Caco-2 (cell line): ENCODE data around the gene PTCD1. TPM values are rescaled to one million over a fixed set of nuclear protein-coding genes. Genes with fewer than 3 reads are reported as not detected.

Experiments
- BruUV-seq: library from RNA; stranded (reverse); fragments of 400-500 nt; replicated peaks from 2 replicates; lab custom pipeline; 2021; lab: Mats Ljungman, UMichigan
- CTCF ChIA-PET: fragments of 300-600 bp; sonication (Branson Sonifier 250); formaldehyde crosslinking; loops from one replicate; lab custom pipeline; 2022; ENCODE audit warnings: antibody characterized with exemption; lab: Charles Lee
- POLR2A ChIA-PET: fragments of 300-600 bp; sonication (Branson Sonifier 250); formaldehyde crosslinking; loops from one replicate; lab custom pipeline; 2022; ENCODE audit warnings: antibody characterized with exemption; lab: Charles Lee
- DNase-seq, 2 experiments: peaks; one replicate each; pipeline versions ENCODE4 v3.0.0 to v3.0.0-alpha.2; 2020 to 2022
- H3K27me3 ChIP-seq: replicated peaks from 2 replicates; pipeline ENCODE4 v1.6.0; 2011; ENCODE audit warnings: low read length; ENCODE audit not compliant: control insufficient read depth, insufficient read depth
- H3K36me3 ChIP-seq: 2 replicates; pipeline ENCODE4 v1.5.1; 2011; ENCODE audit warnings: low read length; ENCODE audit not compliant: control insufficient read depth, insufficient read depth
- H3K4me1 ChIP-seq: fragments of 250-450 bp; sonication (Bioruptor Pico); 2 replicates; pipeline ENCODE4 v1.5.1; 2020; ENCODE audit warnings: mild to moderate bottlenecking
- H3K4me3 ChIP-seq: 2 replicates; pipeline ENCODE4 v1.5.1; 2011; ENCODE audit warnings: low read depth, mild to moderate bottlenecking, control low read depth, low read length
- H3K9me3 ChIP-seq: fragments of 250-450 bp; sonication (Bioruptor Pico); 2 replicates; pipeline ENCODE4 v1.5.1; 2020; ENCODE audit warnings: mild to moderate bottlenecking, moderate library complexity
- H3K27ac Mint-ChIP-seq: one replicate; pipeline ENCODE4 v1.8.0; 2022; ENCODE audit warnings: mixed read lengths; ENCODE audit not compliant: unreplicated experiment
- H3K27me3 Mint-ChIP-seq: one replicate; pipeline ENCODE4 v1.8.0; 2022; ENCODE audit warnings: mixed read lengths; ENCODE audit not compliant: insufficient read depth, unreplicated experiment
- H3K36me3 Mint-ChIP-seq: one replicate; pipeline ENCODE4 v1.8.0; 2022; ENCODE audit warnings: mild to moderate bottlenecking, mixed read lengths; ENCODE audit not compliant: insufficient read depth, unreplicated experiment
- H3K4me1 Mint-ChIP-seq: one replicate; pipeline ENCODE4 v1.8.0; 2022; ENCODE audit warnings: low read depth, mixed read lengths; ENCODE audit not compliant: unreplicated experiment
- H3K4me3 Mint-ChIP-seq: one replicate; pipeline ENCODE4 v1.8.0; 2022; ENCODE audit warnings: mild to moderate bottlenecking, moderate library complexity, mixed read lengths; ENCODE audit not compliant: unreplicated experiment
- H3K9me3 Mint-ChIP-seq: one replicate; pipeline ENCODE4 v1.8.0; 2022; ENCODE audit warnings: mixed read lengths; ENCODE audit not compliant: unreplicated experiment
- intact Hi-C: fragments of 100-400 bp; cut with micrococcal nuclease; formaldehyde crosslinking; loops from one replicate; pipeline ENCODE4 v1.10.0; 2022; ENCODE audit not compliant: unreplicated experiment
- total RNA-seq: library from RNA; stranded (reverse); gene quantifications from 2 replicates; pipeline ENCODE4 v1.2.3, GENCODE V29; 2022
- TF ChIP-seq, protein P1 (sequence below), 2 experiments: fragments of 200-600 bp in 1 of 2; IDR thresholded peaks; 1 replicate in 1 of 2; 2 replicates in 1 of 2; pipeline versions ENCODE4 v1.5.1 to v1.8.0; 2011 to 2022; ENCODE audit warnings: antibody characterized with exemption in 1 of 2, control low read depth in 1 of 2, inconsistent platforms in 1 of 2, low read depth in 1 of 2, low read length in 1 of 2, mild to moderate bottlenecking in 1 of 2, moderate library complexity in 1 of 2; ENCODE audit not compliant: insufficient read depth in 1 of 2, severe bottlenecking in 1 of 2, unreplicated experiment in 1 of 2

The PTCD1 gene
- total RNA-seq, 1 experiment from 2014 or later, result 59.6 TPM

DNA sequence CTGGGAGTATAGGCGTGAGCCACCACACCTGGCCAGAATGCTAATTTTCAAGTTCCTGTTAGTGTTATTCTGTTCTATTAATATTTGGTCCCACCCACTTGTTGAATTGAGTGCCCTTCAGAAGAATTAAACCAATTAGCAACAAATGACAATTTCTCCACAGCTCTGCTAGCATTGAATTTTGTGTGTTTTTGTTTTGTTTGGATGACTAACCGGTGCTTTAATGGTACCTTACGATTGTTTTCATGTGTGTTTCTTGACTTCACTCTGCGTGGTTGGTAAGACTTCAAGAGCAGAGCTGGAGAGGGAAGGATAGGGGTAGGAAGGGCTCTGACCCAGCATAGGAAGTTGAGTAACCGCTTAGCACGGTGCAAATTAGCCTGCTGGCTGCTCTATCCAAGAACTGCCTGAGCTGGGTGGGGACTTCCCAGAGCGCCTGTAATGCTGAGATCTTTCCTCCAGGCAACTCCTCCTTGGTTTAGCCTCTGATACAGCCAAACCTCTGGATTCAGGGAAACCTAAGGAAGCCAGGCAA, 59.5 kb downstream of the PTCD1 start:
- no peaks in the 10 kb centered on the region; the same call in 1 of the 2 replicates for H3K36me3 ChIP-seq
- BruUV-seq, result no TSS peak
- Mint-ChIP-seq H3K9me3 (no peaks in the 10 kb centered on the region), H3K4me1 (no peaks in the 10 kb centered on the region), H3K27ac (peak overlapping the region; percentile 53), H3K27me3 (no peaks in the 10 kb centered on the region), H3K36me3 (peaks cover 67% of the 10 kb centered on the region), H3K4me3 (no peak overlapping the region)
- no peaks in the 10 kb centered on the region for H3K9me3 ChIP-seq
- intact Hi-C loops, result no loop called here
- CTCF ChIA-PET, result no interaction called here
- H3K27me3 ChIP-seq, result no peaks in the 10 kb centered on the region
- no peak for DNase-seq
- peaks cover 3% of the 10 kb centered on the region; the same call in 1 of the 2 replicates for H3K4me1 ChIP-seq
- TF ChIP-seq, protein P1, sequence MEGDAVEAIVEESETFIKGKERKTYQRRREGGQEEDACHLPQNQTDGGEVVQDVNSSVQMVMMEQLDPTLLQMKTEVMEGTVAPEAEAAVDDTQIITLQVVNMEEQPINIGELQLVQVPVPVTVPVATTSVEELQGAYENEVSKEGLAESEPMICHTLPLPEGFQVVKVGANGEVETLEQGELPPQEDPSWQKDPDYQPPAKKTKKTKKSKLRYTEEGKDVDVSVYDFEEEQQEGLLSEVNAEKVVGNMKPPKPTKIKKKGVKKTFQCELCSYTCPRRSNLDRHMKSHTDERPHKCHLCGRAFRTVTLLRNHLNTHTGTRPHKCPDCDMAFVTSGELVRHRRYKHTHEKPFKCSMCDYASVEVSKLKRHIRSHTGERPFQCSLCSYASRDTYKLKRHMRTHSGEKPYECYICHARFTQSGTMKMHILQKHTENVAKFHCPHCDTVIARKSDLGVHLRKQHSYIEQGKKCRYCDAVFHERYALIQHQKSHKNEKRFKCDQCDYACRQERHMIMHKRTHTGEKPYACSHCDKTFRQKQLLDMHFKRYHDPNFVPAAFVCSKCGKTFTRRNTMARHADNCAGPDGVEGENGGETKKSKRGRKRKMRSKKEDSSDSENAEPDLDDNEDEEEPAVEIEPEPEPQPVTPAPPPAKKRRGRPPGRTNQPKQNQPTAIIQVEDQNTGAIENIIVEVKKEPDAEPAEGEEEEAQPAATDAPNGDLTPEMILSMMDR (IDR thresholded peaks at IDR 0.05; ENCODE audit: insufficient read depth in 1 of 2, low read depth in 1 of 2, low read length in 1 of 2, severe bottlenecking in 1 of 2, unreplicated experiment in 1 of 2), result no peak
- POLR2A ChIA-PET, result no interaction called here
- no peak overlapping the region for H3K4me3 ChIP-seq

DNA sequence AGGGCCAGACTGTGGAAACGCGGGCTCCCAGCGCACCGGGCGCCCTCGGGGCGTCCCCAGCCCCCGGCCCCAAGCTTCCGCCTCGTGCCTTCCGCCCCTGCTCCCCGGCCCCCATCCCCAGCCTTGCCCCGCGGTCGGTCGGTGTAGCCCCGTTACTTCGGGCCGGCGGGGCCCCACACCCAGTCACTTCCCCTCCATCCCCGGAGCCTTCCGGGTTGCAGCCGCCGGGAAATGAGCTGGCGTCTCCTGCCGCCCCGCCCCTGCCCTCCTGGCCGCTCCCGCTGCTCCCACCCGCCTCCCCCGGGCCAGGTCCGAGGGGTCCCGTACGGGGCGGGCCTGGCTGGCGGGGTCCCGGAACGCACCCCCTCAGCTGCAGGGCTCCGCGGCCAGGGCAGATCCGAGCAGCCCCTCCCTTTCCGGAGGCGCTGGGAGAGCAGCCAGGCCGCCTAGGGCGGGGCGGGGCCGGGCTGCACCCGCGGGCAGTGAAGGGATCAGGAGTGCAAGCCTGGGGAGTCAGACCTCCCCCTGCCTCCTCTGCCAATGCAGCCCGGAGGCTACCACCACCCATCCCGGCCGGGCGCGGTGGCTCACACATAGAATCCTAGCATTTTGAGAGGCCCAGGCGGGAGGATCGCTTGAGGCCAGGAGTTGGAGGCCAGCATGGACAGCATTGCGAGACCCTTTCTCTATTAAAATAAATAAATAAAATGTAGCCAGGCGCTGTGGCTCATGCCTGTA, 63.4 kb downstream of the PTCD1 start:
- peaks cover 26% of the 10 kb centered on the region for H3K4me1 ChIP-seq
- no TSS peak for BruUV-seq
- Mint-ChIP-seq H3K9me3 (no peaks in the 10 kb centered on the region), H3K36me3 (peaks cover 55% of the 10 kb centered on the region), H3K4me3 (peak overlapping the region; percentile 77), H3K27me3 (no peaks in the 10 kb centered on the region), H3K4me1 (peaks cover 15% of the 10 kb centered on the region), H3K27ac (no peak overlapping the region)
- no peaks in the 10 kb centered on the region for H3K36me3 ChIP-seq
- peak; percentile 75 to 79 for DNase-seq
- H3K4me3 ChIP-seq, result peak overlapping the region; percentile 91
- H3K9me3 ChIP-seq, result no peaks in the 10 kb centered on the region
- CTCF ChIA-PET, result interaction anchor here (0.7 kb wide), 1 partner anchor 1362 kb away, joined by 9 read pairs; no protein-coding TSS in a partner anchor
- POLR2A ChIA-PET, result interaction anchor here (0.6 to 0.7 kb wide), 3 partner anchors 37 to 377 kb away, joined by 3 to 13 read pairs (median 9); no protein-coding TSS in a partner anchor
- TF ChIP-seq, protein P1 (IDR thresholded peaks at IDR 0.05; ENCODE audit: insufficient read depth in 1 of 2, low read depth in 1 of 2, low read length in 1 of 2, severe bottlenecking in 1 of 2, unreplicated experiment in 1 of 2), result no peak
- intact Hi-C loops, result no loop called here
- no peaks in the 10 kb centered on the region for H3K27me3 ChIP-seq

DNA sequence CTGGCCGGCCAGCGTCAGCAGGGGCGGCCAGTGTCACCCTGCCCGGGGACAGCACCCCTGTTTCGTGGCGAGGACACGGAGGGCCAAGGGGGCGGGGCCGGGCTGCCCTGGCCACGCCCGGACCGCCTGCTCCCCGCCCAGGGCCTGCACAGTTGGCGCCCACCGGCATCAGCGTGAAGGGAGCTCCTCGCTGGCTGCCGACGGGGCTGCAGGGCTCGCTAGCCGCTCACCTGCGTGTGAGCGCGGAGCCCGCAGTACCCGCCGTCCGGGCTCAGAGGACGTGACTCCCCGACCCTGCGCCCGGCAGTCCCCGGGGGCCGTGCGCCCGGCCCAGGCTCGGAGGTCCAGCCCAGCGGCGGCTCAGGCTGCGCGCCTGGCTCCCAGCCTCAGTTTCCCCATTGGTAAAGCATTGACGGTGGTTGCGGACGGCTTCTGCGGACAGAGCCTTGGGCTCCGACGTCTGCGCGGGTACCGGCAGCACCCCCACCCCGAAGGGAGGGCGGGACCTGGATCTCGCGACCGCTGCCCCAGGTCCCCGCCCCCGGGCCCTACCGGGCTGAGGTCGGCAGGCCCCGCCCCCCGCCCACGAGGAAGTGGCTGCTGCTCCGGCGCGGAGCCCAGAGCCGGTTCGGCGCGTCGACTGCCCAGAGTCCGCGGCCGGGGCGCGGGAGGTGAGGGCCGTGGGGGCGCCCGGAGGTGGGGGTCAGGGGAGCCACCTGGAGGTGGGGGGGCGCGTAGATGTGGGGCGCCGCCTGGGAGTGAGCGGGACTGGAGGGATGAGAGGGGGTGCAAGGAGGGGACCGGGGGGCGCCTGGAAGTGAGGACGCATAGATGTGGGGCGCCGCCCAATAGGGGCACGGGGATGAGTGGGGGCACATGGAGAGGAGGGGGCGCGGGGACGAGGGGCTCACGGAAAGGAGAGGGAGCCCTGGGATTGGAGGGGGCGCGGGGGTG, 64.2 kb downstream of the PTCD1 start, which contains the start of gene ARPC1B:
ARPC1B (plus strand) TSS at position 620 of the 954 bp plus-strand sequence. CDS start 10,985 bp downstream, outside the sequence.
- CTCF ChIA-PET, result no interaction called here
- H3K9me3 ChIP-seq, result no peaks in the 10 kb centered on the region
- no peaks in the 10 kb centered on the region for H3K27me3 Mint-ChIP-seq
- H3K27ac Mint-ChIP-seq, result peak within 1 kb of the TSS; percentile 53
- POLR2A ChIA-PET, result interaction anchor here (0.6 to 1.0 kb wide), 2 partner anchors 35 to 44 kb away, joined by 3 read pairs; no protein-coding TSS in a partner anchor
- no peaks in the 10 kb centered on the region for H3K36me3 ChIP-seq
- peaks cover 49% of the 10 kb centered on the region for H3K36me3 Mint-ChIP-seq
- H3K4me3 Mint-ChIP-seq, result peak within 1 kb of the TSS; percentile 77
- no TSS peak for BruUV-seq
- no peaks in the 10 kb centered on the region for H3K9me3 Mint-ChIP-seq
- peaks cover 26% of the 10 kb centered on the region for H3K4me1 ChIP-seq
- H3K4me1 Mint-ChIP-seq, result peaks cover 15% of the 10 kb centered on the region
- TF ChIP-seq, protein P1 (IDR thresholded peaks at IDR 0.05; ENCODE audit: insufficient read depth in 1 of 2, low read depth in 1 of 2, low read length in 1 of 2, severe bottlenecking in 1 of 2, unreplicated experiment in 1 of 2), result no peak
- intact Hi-C loops, result no loop called here
- DNase-seq, result peak; percentile 85 to 88
- peak within 1 kb of the TSS; percentile 91 for H3K4me3 ChIP-seq
- no peaks in the 10 kb centered on the region for H3K27me3 ChIP-seq
